HUES6 (cell line): ENCODE measurements around the gene RAPGEF6.

Experiments used
- H3K27ac ChIP-seq: 2 replicates; pipeline ENCODE4 v1.7.0; 2013; ENCODE audit warnings: low read depth, mild to moderate bottlenecking, low read length, inconsistent platforms
- H3K27me3 ChIP-seq: 2 replicates; pipeline ENCODE4 v1.6.1; 2013; ENCODE audit warnings: low read length; ENCODE audit not compliant: control insufficient read depth, insufficient read depth
- H3K36me3 ChIP-seq: 2 replicates; pipeline ENCODE4 v1.6.1; 2013; ENCODE audit warnings: low read length; ENCODE audit not compliant: control insufficient read depth, insufficient read depth
- H3K4me1 ChIP-seq: 2 replicates; pipeline ENCODE4 v1.6.1; 2013; ENCODE audit warnings: low read length; ENCODE audit not compliant: control insufficient read depth, insufficient read depth
- H3K4me3 ChIP-seq: 2 replicates; pipeline ENCODE4 v1.5.1; 2013; ENCODE audit warnings: low read depth, low read length
- H3K9ac ChIP-seq: one replicate; pipeline ENCODE4 v1.6.1; 2013; ENCODE audit warnings: mild to moderate bottlenecking, low read length
- H3K9me3 ChIP-seq: 2 replicates; pipeline ENCODE4 v1.6.1; 2013; ENCODE audit warnings: low read depth, low read length; ENCODE audit not compliant: control insufficient read depth, insufficient read depth

RAPGEF6 gene

GRCh38 chr5:131377346-131377745 is 257.7 kb downstream of the RAPGEF6 start:
- Histone ChIP-seq H3K27me3 (no peaks in the 10 kb centered on the region), H3K4me3 (no peak overlapping the region), H3K4me1 (no peaks in the 10 kb centered on the region), H3K9me3 (no peaks in the 10 kb centered on the region), H3K9ac (no peak overlapping the region), H3K27ac (no peak overlapping the region), H3K36me3 (no peaks in the 10 kb centered on the region)

DNA sequence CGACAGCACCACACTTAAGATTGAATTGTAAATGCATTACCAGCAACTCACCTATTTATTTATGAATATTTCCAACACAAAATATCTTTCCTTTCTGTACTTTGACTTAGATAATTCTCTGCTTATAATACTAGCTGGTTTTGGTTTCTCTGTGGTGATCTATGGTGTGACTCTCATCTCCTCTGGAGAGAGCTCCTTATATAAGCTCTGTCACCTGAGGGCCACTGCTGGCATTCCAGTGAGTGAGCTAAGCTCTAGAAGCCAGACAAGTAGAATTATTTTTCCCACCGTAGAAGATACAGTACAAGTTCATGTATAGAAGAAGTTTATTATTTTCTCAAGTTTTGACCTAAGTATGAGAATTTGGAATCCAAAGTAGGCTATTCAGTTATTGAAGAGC is 259.7 kb downstream of the RAPGEF6 start:
- Histone ChIP-seq H3K4me3 (no peak overlapping the region), H3K27ac (no peak overlapping the region), H3K9me3 (no peaks in the 10 kb centered on the region), H3K4me1 (no peaks in the 10 kb centered on the region), H3K27me3 (no peaks in the 10 kb centered on the region), H3K36me3 (no peaks in the 10 kb centered on the region), H3K9ac (no peak overlapping the region)
